ENCODE measurements around the gene CDKL4. TPM values are rescaled to one million over a fixed set of nuclear protein-coding genes. Genes with fewer than 3 reads are reported as not detected.

Gene CDKL4
- total RNA-seq, 4 donors from 2014 or later = 0.34 to 2.5 (median 0.96) TPM

DNA sequence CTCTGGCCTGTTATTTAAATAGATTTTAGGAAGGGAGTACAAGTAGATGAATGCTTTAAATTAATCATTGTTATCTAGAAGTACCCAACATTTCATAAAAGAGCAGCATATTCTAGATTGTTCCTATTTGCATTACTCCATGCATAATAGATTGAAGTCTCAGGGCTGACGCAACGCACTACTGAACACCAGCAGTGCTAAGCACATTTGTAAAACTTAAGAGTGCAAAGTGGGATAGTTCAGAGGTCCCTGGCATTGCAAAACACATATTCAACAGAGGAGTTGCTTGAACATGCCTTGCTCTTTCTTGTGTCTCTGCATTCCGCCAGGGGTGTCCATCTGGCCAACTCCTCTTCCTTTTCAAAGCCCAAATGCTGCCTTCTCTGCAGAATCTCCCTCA, 22.3 kb downstream of the CDKL4 start:
- intact Hi-C loops (cut with DNase I) = loop anchor here (10.0 kb wide), 1 partner anchor 277 kb away; no protein-coding TSS in a partner anchor
- Histone ChIP-seq H3K9me3 (no peaks in the 10 kb centered on the region), H3K36me3 (no peaks in the 10 kb centered on the region), H3K27me3 (no peaks in the 10 kb centered on the region), H3K4me1 (no peaks in the 10 kb centered on the region), H3K4me3 (replicated peaks in 1 of 3) (no peak overlapping the region), H3K27ac (no peak overlapping the region)
- 93 to 97% methylated on average over 3 of the region's 3 CpGs for WGBS, 2 donors
- DNase-seq = no peak
- TF ChIP-seq, protein P1, sequence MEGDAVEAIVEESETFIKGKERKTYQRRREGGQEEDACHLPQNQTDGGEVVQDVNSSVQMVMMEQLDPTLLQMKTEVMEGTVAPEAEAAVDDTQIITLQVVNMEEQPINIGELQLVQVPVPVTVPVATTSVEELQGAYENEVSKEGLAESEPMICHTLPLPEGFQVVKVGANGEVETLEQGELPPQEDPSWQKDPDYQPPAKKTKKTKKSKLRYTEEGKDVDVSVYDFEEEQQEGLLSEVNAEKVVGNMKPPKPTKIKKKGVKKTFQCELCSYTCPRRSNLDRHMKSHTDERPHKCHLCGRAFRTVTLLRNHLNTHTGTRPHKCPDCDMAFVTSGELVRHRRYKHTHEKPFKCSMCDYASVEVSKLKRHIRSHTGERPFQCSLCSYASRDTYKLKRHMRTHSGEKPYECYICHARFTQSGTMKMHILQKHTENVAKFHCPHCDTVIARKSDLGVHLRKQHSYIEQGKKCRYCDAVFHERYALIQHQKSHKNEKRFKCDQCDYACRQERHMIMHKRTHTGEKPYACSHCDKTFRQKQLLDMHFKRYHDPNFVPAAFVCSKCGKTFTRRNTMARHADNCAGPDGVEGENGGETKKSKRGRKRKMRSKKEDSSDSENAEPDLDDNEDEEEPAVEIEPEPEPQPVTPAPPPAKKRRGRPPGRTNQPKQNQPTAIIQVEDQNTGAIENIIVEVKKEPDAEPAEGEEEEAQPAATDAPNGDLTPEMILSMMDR (IDR thresholded peaks at IDR 0.05) = no peak
- TF ChIP-seq POLR2A (IDR thresholded peaks at IDR 0.05) = no peak

DNA sequence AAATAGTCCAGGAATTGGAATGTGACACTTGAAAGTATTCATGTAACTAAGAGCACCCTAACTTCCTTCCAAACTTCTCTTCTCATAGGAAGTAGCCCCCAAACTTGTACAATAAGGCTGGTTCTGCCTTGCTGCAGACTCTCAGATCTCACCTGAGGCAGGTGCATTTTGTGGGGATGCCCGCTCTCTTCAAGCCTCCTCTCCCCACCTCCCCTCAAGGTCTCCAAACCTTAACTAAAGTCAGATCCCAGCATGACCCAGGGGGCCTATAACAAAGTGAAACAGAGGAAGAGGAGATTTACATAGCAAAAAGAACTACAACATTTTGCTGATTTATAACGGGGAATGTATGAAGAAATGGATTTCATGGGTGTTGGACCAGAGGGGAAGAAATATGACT, 23.6 kb downstream of the CDKL4 start:
- intact Hi-C loops (cut with DNase I) = loop anchor here (10.0 kb wide), 1 partner anchor 275 kb away; no protein-coding TSS in a partner anchor

DNA sequence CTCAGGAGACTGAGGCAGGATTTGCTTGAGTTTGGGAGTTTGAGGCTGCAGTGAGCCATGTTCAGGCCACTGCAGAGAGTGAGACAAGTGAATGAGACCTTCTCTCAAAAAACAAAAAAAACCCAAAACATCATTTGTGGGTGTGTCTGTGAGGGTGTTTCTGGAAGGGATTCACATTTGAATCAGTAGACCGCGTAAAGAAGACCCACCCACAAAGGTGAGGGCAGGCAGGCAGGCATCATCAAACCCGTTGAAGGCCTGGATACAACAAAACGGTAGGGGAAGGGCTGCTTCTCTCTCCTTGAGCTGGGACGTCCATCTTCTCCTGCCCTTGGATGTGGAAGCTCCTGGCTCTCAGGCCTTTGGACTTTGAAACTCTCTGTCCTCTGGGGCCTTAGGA, 25.4 kb downstream of the CDKL4 start:
- no peak overlapping the region for H3K27ac ChIP-seq
- TF ChIP-seq, protein P1 (IDR thresholded peaks at IDR 0.05) = no peak
- no peak for TF ChIP-seq POLR2A (IDR thresholded peaks at IDR 0.05)
- no peak for DNase-seq
- H3K9me3 ChIP-seq = no peaks in the 10 kb centered on the region
- H3K4me1 ChIP-seq = no peaks in the 10 kb centered on the region
- H3K36me3 ChIP-seq = no peaks in the 10 kb centered on the region
- WGBS, 2 donors = 86 to 89% methylated on average over 5 of the region's 5 CpGs
- no peak overlapping the region for H3K4me3 ChIP-seq (replicated peaks in 1 of 3)
- no peaks in the 10 kb centered on the region for H3K27me3 ChIP-seq
- intact Hi-C loops (cut with DNase I) = no loop called here

More for the DNA sequence above, 23.6 kb downstream of the CDKL4 start:
- no peak for DNase-seq
- no peak for TF ChIP-seq POLR2A (IDR thresholded peaks at IDR 0.05)
- TF ChIP-seq, protein P1 (IDR thresholded peaks at IDR 0.05) = no peak
- WGBS, 2 donors = 89 to 96% methylated on average over 2 of the region's 2 CpGs
- no peaks in the 10 kb centered on the region for H3K9me3 ChIP-seq
- H3K36me3 ChIP-seq = no peaks in the 10 kb centered on the region
- H3K27ac ChIP-seq = no peak overlapping the region
- no peak overlapping the region for H3K4me3 ChIP-seq (replicated peaks in 1 of 3)
- no peaks in the 10 kb centered on the region for H3K4me1 ChIP-seq
- H3K27me3 ChIP-seq = no peaks in the 10 kb centered on the region

DNA sequence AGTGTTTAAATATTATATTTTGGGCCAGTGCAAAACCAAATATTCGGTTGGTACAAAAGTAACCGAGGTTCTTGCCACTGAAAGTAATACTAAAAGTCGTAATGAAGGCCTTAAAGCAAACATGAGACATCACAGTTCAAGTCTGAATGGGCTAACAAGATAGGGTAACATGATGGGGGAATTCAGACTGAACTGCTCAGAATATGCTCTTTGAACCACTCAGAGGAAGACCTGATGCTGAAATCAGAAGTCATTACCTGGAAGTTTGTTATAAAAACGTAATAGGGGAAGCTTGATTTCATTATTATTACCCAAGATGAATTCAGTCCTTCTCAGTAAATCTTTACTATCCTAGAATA, 26.6 kb downstream of the CDKL4 start:
- no peak overlapping the region for H3K27ac ChIP-seq
- H3K9me3 ChIP-seq = no peaks in the 10 kb centered on the region
- no peaks in the 10 kb centered on the region for H3K4me1 ChIP-seq
- WGBS, 2 donors = 86 to 89% methylated on average over 4 of the region's 4 CpGs
- TF ChIP-seq POLR2A (IDR thresholded peaks at IDR 0.05) = no peak
- TF ChIP-seq, protein P1 (IDR thresholded peaks at IDR 0.05) = no peak
- intact Hi-C loops (cut with DNase I) = no loop called here
- no peaks in the 10 kb centered on the region for H3K27me3 ChIP-seq
- H3K4me3 ChIP-seq (replicated peaks in 1 of 3) = no peak overlapping the region
- H3K36me3 ChIP-seq = no peaks in the 10 kb centered on the region
- no peak for DNase-seq

DNA sequence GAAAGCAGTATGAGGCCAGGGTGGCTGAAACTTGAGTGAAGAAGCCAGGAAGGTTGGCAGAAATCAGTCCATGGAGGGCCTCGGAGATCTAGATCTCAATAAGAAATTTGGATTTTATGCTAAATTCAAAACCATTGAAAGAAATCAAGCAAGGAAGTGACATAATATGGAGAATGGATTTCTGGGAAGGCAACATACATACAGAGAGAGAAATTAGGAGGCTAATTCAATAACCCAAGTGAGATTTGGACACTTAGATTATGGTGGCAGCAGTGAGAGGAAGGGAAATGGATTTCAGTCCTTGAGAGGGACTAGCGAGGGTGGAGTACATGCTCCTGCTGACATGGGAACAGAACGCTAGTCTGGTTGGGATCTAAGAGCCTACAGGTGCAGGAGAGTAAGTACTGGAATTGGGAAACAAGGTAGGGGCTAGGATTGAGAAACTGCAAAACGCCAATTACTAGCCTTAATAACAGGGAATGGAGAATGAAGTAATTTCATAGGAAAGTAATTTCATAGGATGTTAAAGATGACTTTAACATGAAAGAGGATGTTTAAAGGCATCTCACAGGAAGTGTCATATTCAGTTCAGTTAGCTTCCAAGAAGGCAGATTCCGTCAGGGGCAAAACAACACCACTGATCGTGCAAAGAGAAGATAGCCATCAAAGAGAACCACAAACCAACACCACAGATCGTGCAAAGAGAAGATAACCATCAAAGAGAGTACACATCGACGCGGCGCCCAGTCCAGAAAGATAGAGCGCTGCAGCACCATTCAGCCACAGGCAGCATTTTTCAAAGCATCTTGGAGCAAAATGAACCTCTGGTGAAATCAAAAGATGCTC, 27.2 kb downstream of the CDKL4 start:
- H3K9me3 ChIP-seq = no peaks in the 10 kb centered on the region
- H3K4me3 ChIP-seq (replicated peaks in 1 of 3) = no peak overlapping the region
- no peaks in the 10 kb centered on the region for H3K27me3 ChIP-seq
- H3K27ac ChIP-seq = no peak overlapping the region
- H3K4me1 ChIP-seq = no peaks in the 10 kb centered on the region
- no peak for DNase-seq
- H3K36me3 ChIP-seq = no peaks in the 10 kb centered on the region
- 74 to 75% methylated on average over 12 of the region's 12 CpGs for WGBS, 2 donors
- TF ChIP-seq, protein P1 (IDR thresholded peaks at IDR 0.05) = no peak
- TF ChIP-seq POLR2A (IDR thresholded peaks at IDR 0.05) = no peak
- intact Hi-C loops (cut with DNase I) = no loop called here

Measured in thyroid gland (tissue), 4 donors.